ENCODE measurements around the gene NLGN3.

Gene NLGN3

GRCh38 chrX:71109051-71109450 lies 35.6 kb upstream of the NLGN3 start:
- peaks cover 52 to 65% of the 10 kb centered on the region in 2 experiments for H3K4me1 ChIP-seq (ENCODE audit: control insufficient read depth in 1 of 2, insufficient read depth in 1 of 2, low read depth in 1 of 2, low read length in 1 of 2)
- H3K27me3 ChIP-seq = no peaks in the 10 kb centered on the region
- peak overlapping the region in 1 of 2 experiments; percentile 21 for H3K4me3 ChIP-seq (ENCODE audit: low read depth in 1 of 2, low read length in 1 of 2)
- H3K27ac ChIP-seq = peak overlapping the region; percentile 46
- H3K9me3 ChIP-seq = no peaks in the 10 kb centered on the region
- H3K36me3 ChIP-seq = peaks cover 17% of the 10 kb centered on the region
- TF ChIP-seq CTCF (IDR thresholded peaks at IDR 0.05) = no peak

- no peak for TF ChIP-seq CTCF (IDR thresholded peaks at IDR 0.05)
- Histone ChIP-seq H3K36me3 (peaks cover 17% of the 10 kb centered on the region), H3K27me3 (no peaks in the 10 kb centered on the region), H3K4me3 (ENCODE audit: low read depth in 1 of 2, low read length in 1 of 2) (peak within 1 kb of the TSS; percentile 67 to 86), H3K27ac (peak within 1 kb of the TSS; percentile 96), H3K4me1 (ENCODE audit: control insufficient read depth in 1 of 2, insufficient read depth in 1 of 2, low read depth in 1 of 2, low read length in 1 of 2) (peaks cover 45 to 58% of the 10 kb centered on the region in 2 experiments), H3K9me3 (no peaks in the 10 kb centered on the region)
Observed at GRCh38 chrX:71111141-71111843, 33.3 kb upstream of the NLGN3 start, which contains the start of gene IL2RG. Gene IL2RG, minus strand, starts transcription at chrX:71111577. Its CDS starts 38 bp downstream, at chrX:71111539.

- peak overlapping the region; percentile 67 to 86 for H3K4me3 ChIP-seq (ENCODE audit: low read depth in 1 of 2, low read length in 1 of 2)
- peak overlapping the region; percentile 96 for H3K27ac ChIP-seq
- peaks cover 17% of the 10 kb centered on the region for H3K36me3 ChIP-seq
- no peaks in the 10 kb centered on the region for H3K9me3 ChIP-seq
- no peaks in the 10 kb centered on the region for H3K27me3 ChIP-seq
- no peak for TF ChIP-seq CTCF (IDR thresholded peaks at IDR 0.05)
- H3K4me1 ChIP-seq (ENCODE audit: control insufficient read depth in 1 of 2, insufficient read depth in 1 of 2, low read depth in 1 of 2, low read length in 1 of 2) = peaks cover 45 to 58% of the 10 kb centered on the region in 2 experiments
Observed at GRCh38 chrX:71111921-71112431, 32.7 kb upstream of the NLGN3 start.

GRCh38 chrX:71117358-71117757 lies 27.3 kb upstream of the NLGN3 start:
- Histone ChIP-seq H3K4me3 (ENCODE audit: low read depth in 1 of 2, low read length in 1 of 2) (no peak overlapping the region), H3K27ac (peak overlapping the region; percentile 89), H3K36me3 (peaks cover 18% of the 10 kb centered on the region), H3K9me3 (no peaks in the 10 kb centered on the region), H3K27me3 (no peaks in the 10 kb centered on the region), H3K4me1 (ENCODE audit: control insufficient read depth in 1 of 2, insufficient read depth in 1 of 2, low read depth in 1 of 2, low read length in 1 of 2) (peaks cover 23 to 37% of the 10 kb centered on the region in 2 experiments)
- TF ChIP-seq CTCF (IDR thresholded peaks at IDR 0.05) = no peak

- Histone ChIP-seq H3K9me3 (no peaks in the 10 kb centered on the region), H3K36me3 (peaks cover 28% of the 10 kb centered on the region), H3K4me3 (ENCODE audit: low read depth in 1 of 2, low read length in 1 of 2) (peak within 1 kb of the TSS; percentile 68 to 69), H3K27ac (peak within 1 kb of the TSS; percentile 89), H3K27me3 (no peaks in the 10 kb centered on the region), H3K4me1 (ENCODE audit: control insufficient read depth in 1 of 2, insufficient read depth in 1 of 2, low read depth in 1 of 2, low read length in 1 of 2) (peaks cover 17 to 28% of the 10 kb centered on the region in 2 experiments)
- TF ChIP-seq CTCF (IDR thresholded peaks at IDR 0.05) = no peak
Observed at GRCh38 chrX:71118032-71118984, 26.3 kb upstream of the NLGN3 start, which contains the start of gene MED12. Gene MED12, plus strand, starts transcription at chrX:71118596. Its CDS starts 159 bp downstream, at chrX:71118755.
